GM21360 (cell line): ENCODE results near the gene PSMD5.
"Not testable (repeated sequence)": the region's sequence is repeated elsewhere in the genome, so short reads cannot be mapped to it uniquely, and the experiment has no call there.

ENCODE experiments used
- ATAC-seq: cut with Tn5 transposase; IDR thresholded peaks from one replicate; pipeline ENCODE4 v1.9.1; 2021; ENCODE audit warnings: mild to moderate bottlenecking, moderate library complexity; ENCODE audit not compliant: unreplicated experiment

The PSMD5 gene

GRCh38 chr9:120815075-120815474, 27.6 kb downstream of the PSMD5 start:
- ATAC-seq = no peak

GRCh38 chr9:120808931-120809330, 33.8 kb downstream of the PSMD5 start:
- no peak for ATAC-seq

GRCh38 chr9:120807607-120808379, 34.9 kb downstream of the PSMD5 start:
- no peak for ATAC-seq

GRCh38 chr9:120804784-120805363, 37.8 kb downstream of the PSMD5 start:
- ATAC-seq = not testable (repeated sequence)

GRCh38 chr9:120801441-120801840, 41.3 kb downstream of the PSMD5 start:
- no peak for ATAC-seq

GRCh38 chr9:120792898-120793765, 49.6 kb downstream of the PSMD5 start, which contains the start of gene FBXW2:
TSS of gene FBXW2 (minus strand) at chr9:120793416. CDS start at chr9:120788258, 5,158 bp downstream.
- peak; percentile 92 for ATAC-seq

DNA sequence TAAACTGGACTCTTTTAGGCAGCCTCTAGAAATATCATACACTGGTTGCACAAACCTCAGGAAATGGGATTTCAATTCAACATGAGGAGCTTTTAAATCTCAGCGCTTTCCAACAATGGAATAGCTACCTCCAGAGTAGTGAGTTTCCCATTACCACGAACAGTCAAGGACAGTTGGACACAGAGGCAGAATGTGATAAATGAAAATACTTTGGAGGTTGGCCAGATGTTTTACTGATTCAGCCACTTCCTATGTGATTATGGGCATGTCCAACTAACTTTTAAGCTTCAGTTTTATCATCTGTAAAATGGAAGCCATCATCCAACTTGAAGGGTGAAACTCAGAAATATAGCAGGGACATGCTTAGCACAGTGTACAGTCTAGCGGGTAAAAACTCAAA, 51.6 kb downstream of the PSMD5 start:
- ATAC-seq = no peak

- no peak for ATAC-seq
Measured at GRCh38 chr9:120787933-120788332, 54.8 kb downstream of the PSMD5 start.

- ATAC-seq = no peak
Measured at GRCh38 chr9:120783602-120784047, 59.1 kb downstream of the PSMD5 start.

DNA sequence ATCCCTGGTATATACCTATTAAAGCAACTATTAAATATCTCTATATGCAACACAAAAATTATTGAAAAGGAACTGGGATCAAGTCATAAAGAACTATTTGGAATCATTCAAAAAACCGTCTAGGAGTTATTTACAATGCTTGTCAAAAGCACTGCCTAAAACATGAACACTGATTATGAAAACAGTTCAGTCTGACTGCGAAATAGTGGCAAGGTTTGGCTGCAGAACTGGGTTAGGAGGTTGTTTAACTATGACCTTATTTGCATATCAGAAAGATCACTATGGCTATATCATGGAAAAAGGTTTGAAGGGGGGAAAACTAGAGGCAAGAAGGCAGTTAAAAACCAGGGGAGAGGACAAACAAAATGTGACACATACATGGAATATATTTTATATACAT, 61.5 kb downstream of the PSMD5 start:
- ATAC-seq = no peak

DNA sequence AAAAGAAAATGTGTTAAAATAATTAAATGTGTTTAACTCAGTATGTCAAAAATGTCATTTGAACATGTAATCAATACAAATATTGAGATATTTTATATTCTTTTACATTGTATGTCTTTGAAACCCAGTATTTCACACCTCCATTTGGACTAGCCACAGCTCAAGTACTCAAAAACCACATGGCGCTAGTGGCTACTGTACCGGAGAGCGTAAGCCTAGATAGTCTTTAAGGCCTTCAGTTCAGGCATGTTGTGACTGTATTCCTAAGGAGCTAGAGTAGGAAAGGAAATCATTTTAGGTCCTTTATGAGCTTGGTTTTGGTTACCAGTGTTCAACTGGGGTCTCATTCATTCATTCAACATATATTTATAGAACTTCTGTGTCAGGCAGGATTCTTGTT, 62.4 kb downstream of the PSMD5 start:
- ATAC-seq = no peak

DNA sequence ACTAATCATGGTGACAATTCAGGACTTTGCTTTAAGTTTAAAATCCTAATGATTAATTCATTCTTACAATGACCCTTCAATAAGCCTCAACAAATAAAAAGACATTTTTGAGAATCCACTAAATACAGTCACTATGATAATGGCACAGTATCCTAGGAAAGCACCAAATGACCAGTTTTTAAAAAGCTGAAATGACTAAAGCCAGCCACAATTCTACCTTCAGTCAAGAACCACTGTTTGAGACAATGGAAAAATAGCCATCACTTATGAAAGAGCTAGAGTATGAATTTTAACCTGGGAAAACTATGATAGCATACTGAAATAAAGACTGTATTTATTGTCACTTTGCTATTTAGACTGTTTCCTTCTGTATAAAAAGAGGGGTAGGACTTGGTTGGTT, 63.5 kb downstream of the PSMD5 start:
- no peak for ATAC-seq

- no peak for ATAC-seq
Measured at GRCh38 chr9:120778758-120779157, 64.0 kb downstream of the PSMD5 start.

GRCh38 chr9:120777229-120777628, 65.5 kb downstream of the PSMD5 start:
- ATAC-seq = no peak

- ATAC-seq = no peak
Measured at GRCh38 chr9:120776788-120777187, 65.9 kb downstream of the PSMD5 start.

- ATAC-seq = no peak
Measured at GRCh38 chr9:120775859-120776258, 66.9 kb downstream of the PSMD5 start.

GRCh38 chr9:120774719-120775118, 68.0 kb downstream of the PSMD5 start:
- no peak for ATAC-seq

DNA sequence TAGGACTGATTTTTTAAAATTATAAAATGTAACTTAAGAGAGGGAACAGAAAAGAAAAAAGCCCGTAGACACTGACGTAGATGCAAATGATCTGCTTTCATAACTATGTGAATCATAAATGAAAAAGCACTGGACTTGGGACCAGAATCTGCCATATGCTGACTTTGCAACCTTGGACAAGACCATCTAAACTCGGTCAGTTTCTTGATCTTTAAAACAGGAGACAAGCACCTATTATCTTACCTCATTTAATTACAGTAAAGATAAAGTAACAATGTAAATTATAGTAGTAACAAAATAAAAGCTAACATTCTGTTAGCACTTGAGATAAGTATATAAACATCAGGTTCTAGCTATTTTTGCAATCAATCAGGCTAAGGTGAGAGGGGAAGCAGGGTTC, 69.5 kb downstream of the PSMD5 start:
- no peak for ATAC-seq

DNA sequence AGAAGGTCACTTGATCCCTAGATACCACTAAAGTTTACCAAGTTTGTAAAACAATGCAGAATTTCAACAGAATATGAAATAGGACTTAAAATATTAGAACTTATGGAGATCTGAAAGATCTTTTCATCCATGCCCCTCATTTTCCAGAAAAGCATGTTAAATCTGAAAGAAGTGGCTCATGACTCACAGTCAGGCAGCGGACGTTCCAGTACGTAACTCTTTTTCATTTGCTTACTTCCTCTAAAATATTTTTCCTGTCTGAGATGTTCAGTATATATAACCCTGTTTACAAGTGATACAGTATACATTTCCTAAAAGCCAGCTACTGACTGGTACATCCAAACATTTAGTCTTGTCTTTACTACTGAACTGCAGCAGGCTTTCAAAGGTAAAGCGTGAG, 71.8 kb downstream of the PSMD5 start:
- ATAC-seq = no peak

DNA sequence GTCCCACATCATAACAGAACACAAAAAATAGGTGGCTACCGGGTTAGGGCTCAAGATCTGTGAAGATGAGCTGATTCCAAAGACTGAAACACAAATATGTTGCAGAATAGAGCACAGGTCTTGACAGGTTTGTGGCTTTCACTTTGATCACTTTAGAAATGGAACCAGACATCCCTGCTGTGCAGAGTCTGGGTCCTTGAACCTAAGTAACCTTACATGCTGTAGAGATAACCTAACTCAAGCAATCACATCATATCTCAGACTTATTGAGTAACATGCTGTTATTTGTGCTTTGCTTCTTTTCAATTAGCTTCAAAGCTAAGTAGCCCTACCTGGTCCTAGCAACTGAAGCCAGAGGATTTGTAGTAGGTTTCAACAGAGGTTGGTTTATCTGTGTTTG, 73.8 kb downstream of the PSMD5 start:
- ATAC-seq = no peak

DNA sequence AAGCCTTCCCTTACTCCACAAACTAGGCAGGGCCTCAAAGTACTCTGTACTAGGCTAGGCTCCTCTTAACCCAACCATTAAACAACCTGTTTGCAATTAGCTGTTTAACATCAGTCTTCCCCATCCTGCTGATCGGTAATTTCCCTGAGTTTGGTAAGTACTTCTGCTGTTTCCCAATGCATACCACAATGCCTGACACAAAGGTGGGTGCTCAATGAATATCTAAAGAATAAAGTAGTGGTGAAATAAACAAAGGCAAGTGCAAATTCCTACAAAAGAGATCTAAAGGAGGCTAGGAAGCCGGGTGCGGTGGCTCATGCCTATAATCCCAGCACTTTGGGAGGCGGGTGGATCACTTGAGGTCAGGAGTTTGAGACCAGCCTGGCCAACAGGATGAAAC, 74.5 kb downstream of the PSMD5 start:
- no peak for ATAC-seq

- ATAC-seq = no peak
Measured at GRCh38 chr9:120767451-120767850, 75.3 kb downstream of the PSMD5 start.
